IMR-90 (cell line): Measurements from ENCODE around the gene GLRA3. TPM values are rescaled to one million over a fixed set of nuclear protein-coding genes. Genes with fewer than 3 reads are reported as not detected.

Experiments used
- ATAC-seq: fragments of 200-7000 bp; cut with Tn5 transposase; 2 replicates; pipeline ENCODE4 v1.9.1; 2020; ENCODE audit warnings: low read depth, mild to moderate bottlenecking, moderate library complexity
- BruUV-seq: library from RNA; stranded (reverse); fragments of 400-500 nt; replicated peaks from 2 replicates; lab custom pipeline; 2021; lab: Mats Ljungman, UMichigan
- CTCF ChIA-PET: fragments of 300-600 bp; formaldehyde crosslinking; extraction: SDS; loops from one replicate; lab custom pipeline; 2021; ENCODE audit warnings: antibody characterized with exemption; lab: Yijun Ruan, JAX
- POLR2A ChIA-PET: fragments of 300-600 bp; sonication (Branson Sonifier 250); formaldehyde crosslinking; loops from one replicate; lab custom pipeline; 2022; ENCODE audit warnings: antibody characterized with exemption; ENCODE audit not compliant: unreplicated experiment; lab: Charles Lee
- DNase-seq: peaks from one replicate; pipeline ENCODE4 v3.0.0; 2013
- H2AFZ ChIP-seq: replicated peaks from 2 replicates; pipeline ENCODE3; 2013; ENCODE audit warnings: low read length, mild to moderate bottlenecking; ENCODE audit not compliant: poor library complexity
- H2AK5ac ChIP-seq: 2 replicates; pipeline ENCODE4 v1.6.1; 2013; ENCODE audit warnings: low read depth, low read length, inconsistent platforms
- H2AK9ac ChIP-seq: replicated peaks from 2 replicates; pipeline ENCODE3; 2013; ENCODE audit warnings: mild to moderate bottlenecking, low read depth, low read length, moderate library complexity; ENCODE audit not compliant: poor library complexity
- H2BK120ac ChIP-seq: 2 replicates; pipeline ENCODE4 v1.6.1; 2013; ENCODE audit warnings: low read depth, low read length, inconsistent platforms
- H2BK15ac ChIP-seq: 3 replicates; pipeline ENCODE4 v1.6.1; 2013; ENCODE audit warnings: low read depth, low read length, inconsistent platforms
- H2BK20ac ChIP-seq: 2 replicates; pipeline ENCODE4 v1.6.1; 2013; ENCODE audit warnings: low read depth, mild to moderate bottlenecking, inconsistent platforms, low read length, moderate library complexity
- H2BK5ac ChIP-seq: 2 replicates; pipeline ENCODE4 v1.6.1; 2013; ENCODE audit warnings: mild to moderate bottlenecking, low read depth, low read length, inconsistent platforms; ENCODE audit not compliant: poor library complexity, severe bottlenecking
- H3K14ac ChIP-seq: replicated peaks from 2 replicates; pipeline ENCODE4 v1.6.1; 2013; ENCODE audit warnings: low read depth, low read length, inconsistent platforms
- H3K18ac ChIP-seq: 2 replicates; pipeline ENCODE4 v1.6.1; 2013; ENCODE audit warnings: low read depth, low read length, control low read depth
- H3K23ac ChIP-seq: 2 replicates; pipeline ENCODE4 v1.6.1; 2013; ENCODE audit warnings: low read depth, low read length, inconsistent platforms
- H3K27ac ChIP-seq: 2 replicates; pipeline ENCODE4 v1.5.1; 2013; ENCODE audit warnings: mild to moderate bottlenecking, control low read depth, low read length; ENCODE audit not compliant: insufficient read depth
- H3K27me3 ChIP-seq: 2 replicates; pipeline ENCODE4 v1.6.1; 2013; ENCODE audit warnings: low read length; ENCODE audit not compliant: control insufficient read depth, insufficient read depth
- H3K36me3 ChIP-seq: 2 replicates; pipeline ENCODE4 v1.6.1; 2013; ENCODE audit warnings: low read length, mixed read lengths; ENCODE audit not compliant: control insufficient read depth, insufficient read depth
- H3K4ac ChIP-seq: 2 replicates; pipeline ENCODE4 v1.6.1; 2013; ENCODE audit warnings: low read depth, low read length, inconsistent platforms
- H3K4me1 ChIP-seq: 2 replicates; pipeline ENCODE4 v1.6.1; 2013; ENCODE audit warnings: low read length, mixed read lengths; ENCODE audit not compliant: control insufficient read depth, insufficient read depth
- H3K4me2 ChIP-seq: 2 replicates; pipeline ENCODE4 v1.6.1; 2013; ENCODE audit warnings: low read depth, mild to moderate bottlenecking, control low read depth, low read length, moderate library complexity
- H3K4me3 ChIP-seq: 2 replicates; pipeline ENCODE4 v1.5.1; 2013; ENCODE audit warnings: low read depth, mild to moderate bottlenecking, control low read depth, low read length, moderate library complexity; ENCODE audit not compliant: insufficient read depth
- H3K56ac ChIP-seq: 2 replicates; pipeline ENCODE4 v1.6.1; 2013; ENCODE audit warnings: low read length, inconsistent platforms; ENCODE audit not compliant: insufficient read depth; ENCODE audit errors: extremely low read depth
- H3K79me1 ChIP-seq, 2 experiments: 2 replicates each; pipeline ENCODE4 v1.6.1; 2013; ENCODE audit warnings: low read length in 2 of 2, inconsistent platforms in 1 of 2, low read depth in 1 of 2
- H3K9ac ChIP-seq: 2 replicates; pipeline ENCODE4 v1.6.1; 2013; ENCODE audit warnings: low read depth, low read length, control low read depth
- H3K9me1 ChIP-seq: 2 replicates; pipeline ENCODE4 v1.6.1; 2013; ENCODE audit warnings: low read length, inconsistent platforms; ENCODE audit not compliant: insufficient read depth
- H3K9me3 ChIP-seq: 2 replicates; pipeline ENCODE4 v1.6.1; 2013; ENCODE audit warnings: low read length; ENCODE audit not compliant: control insufficient read depth, insufficient read depth
- H4K20me1 ChIP-seq: 2 replicates; pipeline ENCODE4 v1.6.1; 2013; ENCODE audit warnings: low read length, inconsistent platforms; ENCODE audit not compliant: insufficient read depth
- H4K5ac ChIP-seq: 2 replicates; pipeline ENCODE4 v1.6.1; 2013; ENCODE audit warnings: mild to moderate bottlenecking, low read depth, low read length, control low read depth
- H4K8ac ChIP-seq, 2 experiments: 2 replicates each; pipeline ENCODE4 v1.6.1; 2013; ENCODE audit warnings: low read depth in 2 of 2, low read length in 2 of 2, control low read depth in 1 of 2, inconsistent platforms in 1 of 2
- H4K91ac ChIP-seq: 2 replicates; pipeline ENCODE4 v1.6.1; 2013; ENCODE audit warnings: low read depth, low read length, inconsistent platforms; ENCODE audit not compliant: insufficient read depth
- BHLHE40 ChIP-seq: fragments of 150-350 bp; IDR thresholded peaks from 2 replicates; pipeline ENCODE4 v1.6.1; 2016; ENCODE audit warnings: mild to moderate bottlenecking, low read depth, low read length
- MAFK ChIP-seq: IDR thresholded peaks from 2 replicates; pipeline ENCODE4 v1.6.1; 2012; ENCODE audit warnings: low read depth, low read length, improper control_type of control experiment
- WGBS, 2 experiments: methylation state at CpG; one replicate each; pipeline versions ENCODE4 v1.1.5 to v1.1.7; 2013; ENCODE audit warnings: missing lambda C conversion rate in 2 of 2; ENCODE audit not compliant: insufficient read length in 1 of 2; ENCODE audit errors: extremely low coverage in 2 of 2; 5-methylcytosine and 5-hydroxymethylcytosine counted together
- dilution Hi-C: fragments of 300-500 bp; cut with HindIII; formaldehyde crosslinking; loops from one replicate; pipeline ENCODE4 v1.14.3; 2018; ENCODE audit warnings: low sequenced_read_pairs; ENCODE audit not compliant: unreplicated experiment
- in situ Hi-C: fragments of 300-500 bp; cut with MboI; formaldehyde crosslinking; loops from 3 replicates; pipeline ENCODE4 v1.14.3; 2019; ENCODE audit warnings: low sequenced_read_pairs, inconsistent platforms, mixed read lengths
- intact Hi-C: fragments of 100-400 bp; cut with micrococcal nuclease; formaldehyde crosslinking; loops from 2 replicates; pipeline ENCODE4 v1.10.0; 2022
- polyA plus RNA-seq, 3 experiments: library from polyadenylated mRNA; depleted of rRNA; stranded (reverse); fragments of >200 nt; gene quantifications; 2 replicates each; pipeline ENCODE4 v1.2.3, GENCODE V29; 2012; ENCODE audit warnings: low replicate concordance in 1 of 3
- total RNA-seq: library from RNA; depleted of rRNA; stranded (reverse); fragments of >200 nt; gene quantifications from 2 replicates; pipeline ENCODE4 v1.2.3, GENCODE V29; 2012

GLRA3 gene
- total and polyA plus RNA-seq, 2 of the 4 experiments (the other 2 are of a cell fraction), result not detected

GRCh38 chr4:174593701-174594100 lies 235.3 kb downstream of the GLRA3 start:
- Histone ChIP-seq H2BK15ac (no peak overlapping the region), H4K91ac (no peak overlapping the region), H3K36me3 (no peaks in the 10 kb centered on the region), H3K79me1 (no peaks in the 10 kb centered on the region), H4K20me1 (no peaks in the 10 kb centered on the region), H3K9ac (no peak overlapping the region), H2AK9ac (no peak overlapping the region), H4K5ac (no peak overlapping the region), H3K9me1 (no peaks in the 10 kb centered on the region), H3K56ac (no peak overlapping the region), H3K18ac (no peak overlapping the region), H4K8ac (no peak overlapping the region), H2BK5ac (no peak overlapping the region), H2AK5ac (no peak overlapping the region), H3K27ac (no peak overlapping the region), H3K27me3 (no peaks in the 10 kb centered on the region), H3K23ac (no peak overlapping the region), H3K4me1 (no peaks in the 10 kb centered on the region), H2BK120ac (no peak overlapping the region), H2AFZ (no peak overlapping the region), H2BK20ac (no peak overlapping the region), H3K4ac (no peak overlapping the region), H3K4me3 (no peak overlapping the region), H3K9me3 (no peaks in the 10 kb centered on the region; the same call in 1 of the 2 replicates), H3K14ac (no peak overlapping the region), H3K4me2 (no peak overlapping the region)
- no CpG with 5 or more reads among the region's 3 CpGs for WGBS, 2 experiments
- in situ Hi-C loops, result no loop called here
- dilution Hi-C loops, result no loop called here
- ATAC-seq (no peak), DNase-seq (no peak)
- TF ChIP-seq BHLHE40, result no peak
- no peak for TF ChIP-seq MAFK
- no TSS peak for BruUV-seq
- ChIA-PET CTCF (no interaction called here), POLR2A (no interaction called here)
- intact Hi-C loops, result no loop called here
